Right lobe of liver (tissue), 4 donors: Measurements from ENCODE around the gene DTWD1.

Experiments
- POLR2A ChIP-seq: fragments of 450-650 bp; IDR thresholded peaks from one replicate; pipeline ENCODE4 v1.6.1; 2017; ENCODE audit warnings: antibody characterized with exemption, mild to moderate bottlenecking
- TF ChIP-seq, protein P1 (sequence below), 4 donors: fragments of 200-600 bp in 3 of 4; fragments of 450-650 bp in 1 of 4; IDR thresholded peaks; one replicate each; pipeline versions ENCODE4 v1.5.1 to v1.8.0; 2016 to 2022; ENCODE audit warnings: antibody characterized with exemption in 4 of 4, mild to moderate bottlenecking in 2 of 4
- donor health status: DM: no; HTN: no; CAD: no.
- donor health status: DM: no; HTN: no; CAD: no.
- donor health status: DM: no; HTN: yes; CAD: no.

DNA sequence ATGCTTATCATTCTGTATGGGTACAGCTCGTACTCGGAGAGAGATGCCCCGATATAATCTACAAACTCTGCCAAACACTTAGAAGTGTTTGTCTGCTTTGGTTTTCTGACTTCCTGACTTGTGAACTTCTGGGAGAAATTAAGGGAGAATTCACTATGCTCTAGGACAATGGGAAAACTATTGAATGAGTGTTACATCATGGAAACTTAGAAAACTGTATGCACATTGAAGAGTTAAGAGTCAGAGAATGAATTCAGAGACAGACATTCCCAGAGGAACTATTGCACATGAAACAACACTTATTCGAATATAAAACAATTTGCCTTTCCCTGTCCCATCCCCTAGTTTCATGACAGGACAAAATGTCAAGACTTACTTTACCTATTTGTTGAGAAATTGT is 57.8 kb downstream of the DTWD1 start:
- TF ChIP-seq, protein P1, sequence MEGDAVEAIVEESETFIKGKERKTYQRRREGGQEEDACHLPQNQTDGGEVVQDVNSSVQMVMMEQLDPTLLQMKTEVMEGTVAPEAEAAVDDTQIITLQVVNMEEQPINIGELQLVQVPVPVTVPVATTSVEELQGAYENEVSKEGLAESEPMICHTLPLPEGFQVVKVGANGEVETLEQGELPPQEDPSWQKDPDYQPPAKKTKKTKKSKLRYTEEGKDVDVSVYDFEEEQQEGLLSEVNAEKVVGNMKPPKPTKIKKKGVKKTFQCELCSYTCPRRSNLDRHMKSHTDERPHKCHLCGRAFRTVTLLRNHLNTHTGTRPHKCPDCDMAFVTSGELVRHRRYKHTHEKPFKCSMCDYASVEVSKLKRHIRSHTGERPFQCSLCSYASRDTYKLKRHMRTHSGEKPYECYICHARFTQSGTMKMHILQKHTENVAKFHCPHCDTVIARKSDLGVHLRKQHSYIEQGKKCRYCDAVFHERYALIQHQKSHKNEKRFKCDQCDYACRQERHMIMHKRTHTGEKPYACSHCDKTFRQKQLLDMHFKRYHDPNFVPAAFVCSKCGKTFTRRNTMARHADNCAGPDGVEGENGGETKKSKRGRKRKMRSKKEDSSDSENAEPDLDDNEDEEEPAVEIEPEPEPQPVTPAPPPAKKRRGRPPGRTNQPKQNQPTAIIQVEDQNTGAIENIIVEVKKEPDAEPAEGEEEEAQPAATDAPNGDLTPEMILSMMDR (IDR thresholded peaks at IDR 0.05), result no peak
- no peak for TF ChIP-seq POLR2A
